H9 (cell line): ENCODE results near the gene ALPI. TPM values are rescaled to one million over a fixed set of nuclear protein-coding genes. Genes with fewer than 3 reads are reported as not detected.

Experiments
- DNase-seq: peaks from one replicate; pipeline ENCODE4 v3.0.0-alpha.2; 2017
- H2AFZ ChIP-seq: one replicate; pipeline ENCODE4 v1.6.1; 2013; ENCODE audit warnings: mild to moderate bottlenecking, low read length, control low read depth, moderate library complexity
- H2AK5ac ChIP-seq: 2 replicates; pipeline ENCODE4 v1.6.1; 2013; ENCODE audit warnings: low read length, control low read depth, mixed read lengths; ENCODE audit not compliant: insufficient read length
- H2BK120ac ChIP-seq: one replicate; pipeline ENCODE4 v1.6.1; 2013; ENCODE audit warnings: low read depth, mild to moderate bottlenecking, low read length, control low read depth, inconsistent platforms; ENCODE audit not compliant: poor library complexity, severe bottlenecking
- H2BK12ac ChIP-seq: 2 replicates; pipeline ENCODE4 v1.6.1; 2013; ENCODE audit warnings: low read length, control low read depth, mixed read lengths, low read depth; ENCODE audit not compliant: insufficient read length
- H2BK15ac ChIP-seq: 2 replicates; pipeline ENCODE4 v1.6.1; 2013; ENCODE audit warnings: low read depth, low read length, control low read depth
- H2BK20ac ChIP-seq: one replicate; pipeline ENCODE4 v1.6.1; 2013; ENCODE audit warnings: low read depth, mild to moderate bottlenecking, low read length, control low read depth, inconsistent platforms; ENCODE audit not compliant: poor library complexity, severe bottlenecking
- H2BK5ac ChIP-seq: 2 replicates; pipeline ENCODE4 v1.6.1; 2013; ENCODE audit warnings: low read length, control low read depth, mixed read lengths; ENCODE audit not compliant: insufficient read length
- H3K14ac ChIP-seq: 2 replicates; pipeline ENCODE4 v1.6.1; 2013; ENCODE audit warnings: low read length, control low read depth; ENCODE audit not compliant: insufficient read depth
- H3K18ac ChIP-seq: 2 replicates; pipeline ENCODE4 v1.6.1; 2013; ENCODE audit warnings: low read depth, mild to moderate bottlenecking, mixed read lengths, low read length, control low read depth; ENCODE audit not compliant: insufficient read length
- H3K23ac ChIP-seq: 2 replicates; pipeline ENCODE4 v1.6.1; 2013; ENCODE audit warnings: low read length, control low read depth, mixed read lengths, low read depth; ENCODE audit not compliant: insufficient read length
- H3K23me2 ChIP-seq: 2 replicates; pipeline ENCODE4 v1.6.1; 2013; ENCODE audit warnings: low read depth, mild to moderate bottlenecking, mixed read lengths, low read length, control low read depth; ENCODE audit not compliant: insufficient read length, poor library complexity, severe bottlenecking
- H3K27ac ChIP-seq: 2 replicates; pipeline ENCODE4 v1.5.1; 2013; ENCODE audit warnings: low read length, control low read depth, mixed read lengths, low read depth; ENCODE audit not compliant: insufficient read length
- H3K27me3 ChIP-seq: 2 replicates; pipeline ENCODE4 v1.6.1; 2013; ENCODE audit warnings: low read length, control low read depth, inconsistent platforms; ENCODE audit not compliant: insufficient read depth
- H3K4ac ChIP-seq: 2 replicates; pipeline ENCODE4 v1.6.1; 2013; ENCODE audit warnings: low read depth, mild to moderate bottlenecking, control low read depth, inconsistent platforms, low read length, moderate library complexity
- H3K4me1 ChIP-seq: 2 replicates; pipeline ENCODE4 v1.6.1; 2013; ENCODE audit warnings: low read length, control low read depth, inconsistent platforms; ENCODE audit not compliant: insufficient read depth
- H3K4me2 ChIP-seq: 2 replicates; pipeline ENCODE4 v1.6.1; 2013; ENCODE audit warnings: low read length, control low read depth, mixed read lengths; ENCODE audit not compliant: insufficient read length, insufficient read depth
- H3K56ac ChIP-seq: 2 replicates; pipeline ENCODE4 v1.6.1; 2013; ENCODE audit warnings: low read depth, mild to moderate bottlenecking, mixed read lengths, low read length, control low read depth; ENCODE audit not compliant: insufficient read length
- H3K79me1 ChIP-seq: 2 replicates; pipeline ENCODE4 v1.6.1; 2013; ENCODE audit warnings: low read depth, mild to moderate bottlenecking, moderate library complexity, low read length, control low read depth, inconsistent platforms; ENCODE audit not compliant: insufficient read depth, poor library complexity, severe bottlenecking
- H3K79me2 ChIP-seq: 2 replicates; pipeline ENCODE4 v1.6.1; 2013; ENCODE audit warnings: low read length, control low read depth, inconsistent platforms; ENCODE audit not compliant: insufficient read depth
- H3K9ac ChIP-seq: 2 replicates; pipeline ENCODE4 v1.6.1; 2013; ENCODE audit warnings: low read length, control low read depth, mixed read lengths; ENCODE audit not compliant: insufficient read length; ENCODE audit errors: extremely low read depth
- H3K9me3 ChIP-seq: one replicate; pipeline ENCODE4 v1.6.1; 2013; ENCODE audit warnings: low read depth, low read length, inconsistent platforms; ENCODE audit not compliant: control insufficient read depth
- H3T11ph ChIP-seq: one replicate; pipeline ENCODE4 v1.6.1; 2013; ENCODE audit warnings: mild to moderate bottlenecking, low read length, control low read depth, inconsistent platforms
- H4K20me1 ChIP-seq: one replicate; pipeline ENCODE4 v1.6.1; 2013; ENCODE audit not compliant: control insufficient read depth, insufficient read length, insufficient read depth
- H4K5ac ChIP-seq: 2 replicates; pipeline ENCODE4 v1.6.1; 2013; ENCODE audit warnings: low read depth, mild to moderate bottlenecking, mixed read lengths, low read length, control low read depth; ENCODE audit not compliant: insufficient read length
- H4K8ac ChIP-seq: replicated peaks from 2 replicates; pipeline ENCODE4 v1.6.1; 2013; ENCODE audit warnings: low read length, control low read depth, mixed read lengths, low read depth; ENCODE audit not compliant: insufficient read length
- H4K91ac ChIP-seq: 2 replicates; pipeline ENCODE4 v1.6.1; 2013; ENCODE audit warnings: low read depth, mild to moderate bottlenecking, moderate library complexity, mixed read lengths, low read length, control low read depth; ENCODE audit not compliant: insufficient read length
- H3K27ac Mint-ChIP-seq, 3 experiments: 2 replicates in 2 of 3; 3 replicates in 1 of 3; pipeline ENCODE4 v1.8.0; 2020 to 2021; ENCODE audit warnings: mixed read lengths in 3 of 3, mild to moderate bottlenecking in 1 of 3, moderate library complexity in 1 of 3
- H3K27me3 Mint-ChIP-seq: 2 replicates; pipeline ENCODE4 v1.8.0; 2021; ENCODE audit warnings: low read depth, mild to moderate bottlenecking, moderate library complexity, mixed read lengths
- H3K36me3 Mint-ChIP-seq, 3 experiments: 2 replicates in 2 of 3; 3 replicates in 1 of 3; pipeline ENCODE4 v1.8.0; 2020 to 2021; ENCODE audit warnings: low read depth in 3 of 3, mixed read lengths in 3 of 3; ENCODE audit not compliant: insufficient read depth in 1 of 3
- H3K4me1 Mint-ChIP-seq, 2 experiments: 2 replicates each; pipeline ENCODE4 v1.8.0; 2020; ENCODE audit warnings: mixed read lengths in 2 of 2
- H3K4me3 Mint-ChIP-seq, 2 experiments: 2 replicates in 1 of 2; 3 replicates in 1 of 2; pipeline ENCODE4 v1.8.0; 2020 to 2021; ENCODE audit warnings: mild to moderate bottlenecking in 2 of 2, mixed read lengths in 2 of 2, moderate library complexity in 1 of 2
- H3K9me3 Mint-ChIP-seq, 2 experiments: 2 replicates in 1 of 2; 3 replicates in 1 of 2; pipeline ENCODE4 v1.8.0; 2020; ENCODE audit warnings: mild to moderate bottlenecking in 2 of 2, mixed read lengths in 2 of 2, moderate library complexity in 1 of 2
- whole genome bisulfite sequencing: extraction: QIAGEN DNeasy Blood & Tissue Kit; methylation state at CpG from one replicate; pipeline ENCODE4 v1.1.7; 2013; ENCODE audit warnings: missing lambda C conversion rate, low lambda C conversion rate, mixed read lengths; ENCODE audit not compliant: insufficient read length; ENCODE audit errors: extremely low coverage; 5-methylcytosine and 5-hydroxymethylcytosine counted together
- total RNA-seq: library from RNA; stranded (reverse); gene quantifications from 2 replicates; pipeline ENCODE4 v1.2.1, GENCODE V29; 2021
- TF ChIP-seq, protein P1 (sequence below): fragments of 200-600 bp; sonication (generic); conservative IDR thresholded peaks from 3 replicates; pipeline ENCODE4 v1.8.0; 2021; ENCODE audit warnings: antibody characterized with exemption, mild to moderate bottlenecking

The ALPI gene
- total RNA-seq, 1 experiment from 2014 or later, result not detected

DNA sequence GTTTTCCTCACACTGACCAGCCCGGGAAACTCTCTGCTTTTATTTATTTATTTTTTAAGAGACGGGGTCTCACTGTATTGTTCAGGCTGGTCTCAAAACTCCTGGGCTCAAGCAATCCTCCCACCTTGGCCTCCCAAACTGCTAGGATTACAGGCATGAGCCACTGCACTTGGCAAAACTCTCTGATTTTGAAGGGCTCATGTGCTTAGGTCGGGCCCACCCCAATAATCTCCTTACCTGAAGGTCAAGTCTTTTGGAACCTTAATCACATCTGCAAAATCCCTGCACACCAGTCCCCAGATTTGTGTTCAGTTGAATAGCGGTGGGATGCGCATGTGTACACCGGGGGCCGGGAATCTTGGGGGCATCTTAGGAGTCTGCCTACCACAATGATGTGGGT lies 39.3 kb downstream of the ALPI start:
- no peaks in the 10 kb centered on the region for H3K23me2 ChIP-seq
- no peak overlapping the region for H3K14ac ChIP-seq
- no peak overlapping the region for H2BK20ac ChIP-seq
- H3K4me1 ChIP-seq, result no peaks in the 10 kb centered on the region
- peaks cover 40% of the 10 kb centered on the region for H3K27me3 Mint-ChIP-seq
- no peak overlapping the region for H3K27ac ChIP-seq
- H3K27me3 ChIP-seq, result no peaks in the 10 kb centered on the region; the same call in 1 of the 2 replicates
- H3K4me2 ChIP-seq, result no peak overlapping the region
- H3K56ac ChIP-seq, result no peak overlapping the region
- no peaks in the 10 kb centered on the region; a peak in 1 of 7 replicates for H3K36me3 Mint-ChIP-seq
- H2BK15ac ChIP-seq, result no peak overlapping the region
- H2AK5ac ChIP-seq, result no peak overlapping the region
- H2BK12ac ChIP-seq, result no peak overlapping the region
- H3K27ac Mint-ChIP-seq, result no peak overlapping the region
- H3K23ac ChIP-seq, result no peak overlapping the region
- H3T11ph ChIP-seq, result no peak overlapping the region
- no peaks in the 10 kb centered on the region for H3K79me2 ChIP-seq
- peaks cover 8 to 40% of the 10 kb centered on the region in 2 experiments for H3K4me1 Mint-ChIP-seq
- H4K5ac ChIP-seq, result no peak overlapping the region
- H2BK120ac ChIP-seq, result no peak overlapping the region
- H3K4ac ChIP-seq, result no peak overlapping the region
- H4K91ac ChIP-seq, result no peak overlapping the region
- no peaks in the 10 kb centered on the region for H4K20me1 ChIP-seq
- no peak for DNase-seq
- no peak overlapping the region for H3K4me3 Mint-ChIP-seq
- H3K9me3 ChIP-seq, result no peaks in the 10 kb centered on the region
- no peak overlapping the region for H2BK5ac ChIP-seq
- WGBS, result no CpG with 5 or more reads among the region's 7 CpGs
- TF ChIP-seq, protein P1, sequence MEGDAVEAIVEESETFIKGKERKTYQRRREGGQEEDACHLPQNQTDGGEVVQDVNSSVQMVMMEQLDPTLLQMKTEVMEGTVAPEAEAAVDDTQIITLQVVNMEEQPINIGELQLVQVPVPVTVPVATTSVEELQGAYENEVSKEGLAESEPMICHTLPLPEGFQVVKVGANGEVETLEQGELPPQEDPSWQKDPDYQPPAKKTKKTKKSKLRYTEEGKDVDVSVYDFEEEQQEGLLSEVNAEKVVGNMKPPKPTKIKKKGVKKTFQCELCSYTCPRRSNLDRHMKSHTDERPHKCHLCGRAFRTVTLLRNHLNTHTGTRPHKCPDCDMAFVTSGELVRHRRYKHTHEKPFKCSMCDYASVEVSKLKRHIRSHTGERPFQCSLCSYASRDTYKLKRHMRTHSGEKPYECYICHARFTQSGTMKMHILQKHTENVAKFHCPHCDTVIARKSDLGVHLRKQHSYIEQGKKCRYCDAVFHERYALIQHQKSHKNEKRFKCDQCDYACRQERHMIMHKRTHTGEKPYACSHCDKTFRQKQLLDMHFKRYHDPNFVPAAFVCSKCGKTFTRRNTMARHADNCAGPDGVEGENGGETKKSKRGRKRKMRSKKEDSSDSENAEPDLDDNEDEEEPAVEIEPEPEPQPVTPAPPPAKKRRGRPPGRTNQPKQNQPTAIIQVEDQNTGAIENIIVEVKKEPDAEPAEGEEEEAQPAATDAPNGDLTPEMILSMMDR, result no peak
- no peaks in the 10 kb centered on the region for H3K79me1 ChIP-seq
- H3K18ac ChIP-seq, result no peak overlapping the region
- no peak overlapping the region for H3K9ac ChIP-seq
- no peak overlapping the region for H2AFZ ChIP-seq
- no peaks in the 10 kb centered on the region; a peak in 1 of 5 replicates for H3K9me3 Mint-ChIP-seq
- H4K8ac ChIP-seq, result no peak overlapping the region
